Measurements from ENCODE around the gene WDR86.

The WDR86 gene

GRCh38 chr7:151379534-151380198 is 30.2 kb downstream of the WDR86 start:
- in situ Hi-C loops (cut with MboI; ENCODE audit: low pct_unique_long_range_greater_than_20kb, low sequenced_read_pairs, unreplicated experiment): no loop called here
- TF ChIP-seq CTCF (IDR thresholded peaks at IDR 0.05; ENCODE audit: extremely low read depth, insufficient read depth, missing control alignments): no peak
- DNase-seq (ENCODE audit: low spot score): peak; percentile 23

- DNase-seq (ENCODE audit: low spot score): peak; percentile 18
- in situ Hi-C loops (cut with MboI; ENCODE audit: low pct_unique_long_range_greater_than_20kb, low sequenced_read_pairs, unreplicated experiment): no loop called here
- no peak for TF ChIP-seq CTCF (IDR thresholded peaks at IDR 0.05; ENCODE audit: extremely low read depth, insufficient read depth, missing control alignments)
Observed at GRCh38 chr7:151379193-151379520, 30.7 kb downstream of the WDR86 start.

- no peak for TF ChIP-seq CTCF (IDR thresholded peaks at IDR 0.05; ENCODE audit: extremely low read depth, insufficient read depth, missing control alignments)
- DNase-seq (ENCODE audit: low spot score): peak; percentile 15
- in situ Hi-C loops (cut with MboI; ENCODE audit: low pct_unique_long_range_greater_than_20kb, low sequenced_read_pairs, unreplicated experiment): no loop called here
Observed at GRCh38 chr7:151378496-151379192, 31.2 kb downstream of the WDR86 start.

- in situ Hi-C loops (cut with MboI; ENCODE audit: low pct_unique_long_range_greater_than_20kb, low sequenced_read_pairs, unreplicated experiment): no loop called here
- TF ChIP-seq CTCF (IDR thresholded peaks at IDR 0.05; ENCODE audit: extremely low read depth, insufficient read depth, missing control alignments): no peak
- no peak for DNase-seq (ENCODE audit: low spot score)
Observed at GRCh38 chr7:151378011-151378410, 31.8 kb downstream of the WDR86 start.

- TF ChIP-seq CTCF (IDR thresholded peaks at IDR 0.05; ENCODE audit: extremely low read depth, insufficient read depth, missing control alignments): no peak
- DNase-seq (ENCODE audit: low spot score): peak; percentile 9
- in situ Hi-C loops (cut with MboI; ENCODE audit: low pct_unique_long_range_greater_than_20kb, low sequenced_read_pairs, unreplicated experiment): no loop called here
Observed at GRCh38 chr7:151377406-151377805, 32.4 kb downstream of the WDR86 start.

GRCh38 chr7:151376218-151376902 is 33.5 kb downstream of the WDR86 start:
- TF ChIP-seq CTCF (IDR thresholded peaks at IDR 0.05; ENCODE audit: extremely low read depth, insufficient read depth, missing control alignments): no peak
- in situ Hi-C loops (cut with MboI; ENCODE audit: low pct_unique_long_range_greater_than_20kb, low sequenced_read_pairs, unreplicated experiment): no loop called here
- peak; percentile 17 for DNase-seq (ENCODE audit: low spot score)
